HUES48 (cell line): ENCODE results near the gene CACNA1S.

Experiments
- H3K27ac ChIP-seq: one replicate; pipeline ENCODE4 v1.7.0; 2013; ENCODE audit warnings: low read depth, low read length, inconsistent platforms
- H3K27me3 ChIP-seq: 2 replicates; pipeline ENCODE4 v1.6.1; 2013; ENCODE audit warnings: mild to moderate bottlenecking, low read length; ENCODE audit not compliant: control insufficient read depth, insufficient read depth
- H3K36me3 ChIP-seq: 2 replicates; pipeline ENCODE4 v1.6.1; 2013; ENCODE audit warnings: low read length; ENCODE audit not compliant: control insufficient read depth, insufficient read depth
- H3K4me1 ChIP-seq: 2 replicates; pipeline ENCODE4 v1.6.1; 2013; ENCODE audit warnings: mild to moderate bottlenecking, low read length; ENCODE audit not compliant: control insufficient read depth, insufficient read depth
- H3K4me3 ChIP-seq: 2 replicates; pipeline ENCODE4 v1.5.1; 2013; ENCODE audit warnings: mild to moderate bottlenecking, low read depth, low read length
- H3K9ac ChIP-seq: 2 replicates; pipeline ENCODE4 v1.6.1; 2013; ENCODE audit warnings: mild to moderate bottlenecking, low read depth, low read length, moderate library complexity
- H3K9me3 ChIP-seq: 2 replicates; pipeline ENCODE4 v1.6.1; 2013; ENCODE audit warnings: low read length; ENCODE audit not compliant: control insufficient read depth, insufficient read depth

Gene CACNA1S

GRCh38 chr1:201077116-201077515, 35.1 kb downstream of the CACNA1S start:
- no peaks in the 10 kb centered on the region for H3K4me1 ChIP-seq
- no peak overlapping the region for H3K27ac ChIP-seq
- no peak overlapping the region for H3K4me3 ChIP-seq
- H3K9me3 ChIP-seq, result no peaks in the 10 kb centered on the region
- no peak overlapping the region for H3K9ac ChIP-seq
- no peaks in the 10 kb centered on the region for H3K27me3 ChIP-seq
- H3K36me3 ChIP-seq, result no peaks in the 10 kb centered on the region

GRCh38 chr1:201076092-201076491, 36.1 kb downstream of the CACNA1S start:
- Histone ChIP-seq H3K4me1 (no peaks in the 10 kb centered on the region), H3K36me3 (no peaks in the 10 kb centered on the region), H3K9ac (no peak overlapping the region), H3K4me3 (no peak overlapping the region), H3K9me3 (no peaks in the 10 kb centered on the region), H3K27ac (no peak overlapping the region), H3K27me3 (no peaks in the 10 kb centered on the region)

- Histone ChIP-seq H3K9me3 (no peaks in the 10 kb centered on the region), H3K4me1 (no peaks in the 10 kb centered on the region), H3K27ac (no peak overlapping the region), H3K4me3 (no peak overlapping the region), H3K36me3 (no peaks in the 10 kb centered on the region), H3K9ac (no peak overlapping the region), H3K27me3 (no peaks in the 10 kb centered on the region)
Measured at GRCh38 chr1:201074018-201074417, 38.2 kb downstream of the CACNA1S start.

- H3K4me1 ChIP-seq, result no peaks in the 10 kb centered on the region
- no peaks in the 10 kb centered on the region for H3K27me3 ChIP-seq
- no peak overlapping the region for H3K27ac ChIP-seq
- H3K9me3 ChIP-seq, result no peaks in the 10 kb centered on the region
- no peak overlapping the region for H3K9ac ChIP-seq
- H3K36me3 ChIP-seq, result no peaks in the 10 kb centered on the region
- H3K4me3 ChIP-seq, result no peak overlapping the region
Measured at GRCh38 chr1:201072922-201073321, 39.3 kb downstream of the CACNA1S start.

- Histone ChIP-seq H3K27me3 (no peaks in the 10 kb centered on the region), H3K9ac (no peak overlapping the region), H3K4me1 (no peaks in the 10 kb centered on the region), H3K27ac (no peak overlapping the region), H3K9me3 (no peaks in the 10 kb centered on the region), H3K4me3 (no peak overlapping the region), H3K36me3 (no peaks in the 10 kb centered on the region)
Measured at GRCh38 chr1:201072149-201072548, 40.1 kb downstream of the CACNA1S start.

GRCh38 chr1:201069636-201070035, 42.6 kb downstream of the CACNA1S start:
- Histone ChIP-seq H3K27ac (no peak overlapping the region), H3K4me1 (no peaks in the 10 kb centered on the region), H3K36me3 (no peaks in the 10 kb centered on the region), H3K27me3 (no peaks in the 10 kb centered on the region), H3K9me3 (no peaks in the 10 kb centered on the region), H3K9ac (no peak overlapping the region), H3K4me3 (no peak overlapping the region)

- H3K9ac ChIP-seq, result no peak overlapping the region
- no peaks in the 10 kb centered on the region for H3K4me1 ChIP-seq
- no peak overlapping the region for H3K27ac ChIP-seq
- no peaks in the 10 kb centered on the region for H3K36me3 ChIP-seq
- no peaks in the 10 kb centered on the region for H3K27me3 ChIP-seq
- no peak overlapping the region for H3K4me3 ChIP-seq
- H3K9me3 ChIP-seq, result no peaks in the 10 kb centered on the region
Measured at GRCh38 chr1:201068976-201069375, 43.2 kb downstream of the CACNA1S start.

GRCh38 chr1:201066986-201067385, 45.2 kb downstream of the CACNA1S start:
- H3K9ac ChIP-seq, result no peak overlapping the region
- no peak overlapping the region for H3K4me3 ChIP-seq
- no peaks in the 10 kb centered on the region for H3K27me3 ChIP-seq
- H3K36me3 ChIP-seq, result no peaks in the 10 kb centered on the region
- no peaks in the 10 kb centered on the region for H3K4me1 ChIP-seq
- H3K27ac ChIP-seq, result no peak overlapping the region
- no peaks in the 10 kb centered on the region for H3K9me3 ChIP-seq

- no peaks in the 10 kb centered on the region for H3K27me3 ChIP-seq
- H3K9me3 ChIP-seq, result no peaks in the 10 kb centered on the region
- H3K36me3 ChIP-seq, result no peaks in the 10 kb centered on the region
- H3K4me1 ChIP-seq, result no peaks in the 10 kb centered on the region
- no peak overlapping the region for H3K9ac ChIP-seq
- no peak overlapping the region for H3K4me3 ChIP-seq
- H3K27ac ChIP-seq, result no peak overlapping the region
Measured at GRCh38 chr1:201065686-201066085, 46.5 kb downstream of the CACNA1S start.

- Histone ChIP-seq H3K9me3 (no peaks in the 10 kb centered on the region), H3K27me3 (no peaks in the 10 kb centered on the region), H3K36me3 (no peaks in the 10 kb centered on the region), H3K27ac (no peak overlapping the region), H3K4me3 (no peak overlapping the region), H3K9ac (no peak overlapping the region), H3K4me1 (peaks cover 2% of the 10 kb centered on the region; the same call in 1 of the 2 replicates)
Measured at GRCh38 chr1:201064806-201065205, 47.4 kb downstream of the CACNA1S start.

- H3K27me3 ChIP-seq, result no peaks in the 10 kb centered on the region
Measured at GRCh38 chr1:201063145-201063544, 49.1 kb downstream of the CACNA1S start.

GRCh38 chr1:201062511-201063091, 49.6 kb downstream of the CACNA1S start:
- H3K4me1 ChIP-seq, result peaks cover 12% of the 10 kb centered on the region
- H3K9me3 ChIP-seq, result no peaks in the 10 kb centered on the region
- no peak overlapping the region for H3K4me3 ChIP-seq
- no peak overlapping the region for H3K27ac ChIP-seq
- no peaks in the 10 kb centered on the region for H3K27me3 ChIP-seq
- H3K9ac ChIP-seq, result no peak overlapping the region
- H3K36me3 ChIP-seq, result no peaks in the 10 kb centered on the region

More at GRCh38 chr1:201063145-201063544, 49.1 kb downstream of the CACNA1S start:
- Histone ChIP-seq H3K4me3 (no peak overlapping the region), H3K9ac (no peak overlapping the region), H3K27ac (no peak overlapping the region), H3K9me3 (no peaks in the 10 kb centered on the region), H3K36me3 (no peaks in the 10 kb centered on the region), H3K4me1 (peaks cover 12% of the 10 kb centered on the region)
